ENCODE measurements around the gene GAK.

The GAK gene

DNA sequence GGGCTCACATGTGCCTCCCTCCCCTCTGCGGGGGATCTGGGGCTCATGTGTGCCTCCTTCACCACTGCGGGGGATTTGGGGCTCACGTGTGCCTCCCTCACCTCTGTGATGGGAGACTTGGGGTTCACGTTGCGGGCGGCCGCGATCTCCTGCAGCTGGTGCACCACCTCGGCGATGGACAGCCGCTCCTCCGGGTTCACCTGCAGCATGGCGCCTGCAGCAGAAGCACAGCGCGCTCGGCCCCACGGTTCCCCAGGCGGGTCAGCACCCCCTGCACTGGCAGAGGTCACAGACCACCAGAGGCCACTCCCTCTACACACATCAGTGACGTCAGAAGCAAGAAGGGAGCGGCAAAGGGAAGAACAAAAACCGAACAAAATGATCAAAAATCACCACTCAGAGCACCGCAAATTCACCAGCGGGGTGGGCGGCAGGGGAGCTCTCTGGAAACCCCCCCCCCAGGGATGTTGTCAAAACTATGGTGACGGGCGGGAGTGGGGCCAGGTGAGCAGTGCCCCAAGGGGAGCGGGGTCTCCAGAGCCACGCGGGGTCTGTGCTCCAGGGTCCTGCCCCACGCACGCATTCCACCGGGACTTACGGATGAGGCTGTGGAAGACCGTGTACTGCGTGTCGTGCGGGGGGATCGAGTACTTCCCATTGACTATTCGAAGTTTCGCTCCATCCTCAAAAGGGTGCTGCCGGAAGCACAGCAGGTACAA is 38.7 kb downstream of the GAK start:
- no peak overlapping the region for H3K4me3 Mint-ChIP-seq
- no peaks in the 10 kb centered on the region for H3K27me3 Mint-ChIP-seq
- H3K27ac Mint-ChIP-seq, result peak overlapping the region; percentile 28
- ATAC-seq (ENCODE audit: low read depth) (no peak), DNase-seq (ENCODE audit: low spot score in 2 of 2) (no peak)
- H3K36me3 Mint-ChIP-seq, result peaks cover 14% of the 10 kb centered on the region
- no peaks in the 10 kb centered on the region for H3K4me1 Mint-ChIP-seq
- H3K9me3 Mint-ChIP-seq, result no peaks in the 10 kb centered on the region

GRCh38 chr4:892780-893179 is 39.3 kb downstream of the GAK start:
- H3K9me3 Mint-ChIP-seq, result no peaks in the 10 kb centered on the region
- no peak overlapping the region for H3K27ac Mint-ChIP-seq
- DNase-seq (ENCODE audit: low spot score in 2 of 2), result no peak
- no peaks in the 10 kb centered on the region for H3K27me3 Mint-ChIP-seq
- H3K4me1 Mint-ChIP-seq, result no peaks in the 10 kb centered on the region
- no peak for ATAC-seq (ENCODE audit: low read depth)
- no peak overlapping the region for H3K4me3 Mint-ChIP-seq
- peaks cover 17% of the 10 kb centered on the region for H3K36me3 Mint-ChIP-seq

GRCh38 chr4:891747-892146 is 40.4 kb downstream of the GAK start:
- H3K36me3 Mint-ChIP-seq, result peaks cover 18% of the 10 kb centered on the region
- no peak overlapping the region for H3K4me3 Mint-ChIP-seq
- peaks cover 2% of the 10 kb centered on the region for H3K9me3 Mint-ChIP-seq
- ATAC-seq (ENCODE audit: low read depth) (no peak), DNase-seq (ENCODE audit: low spot score in 2 of 2) (no peak)
- H3K4me1 Mint-ChIP-seq, result peaks cover 3% of the 10 kb centered on the region
- H3K27me3 Mint-ChIP-seq, result no peaks in the 10 kb centered on the region
- no peak overlapping the region for H3K27ac Mint-ChIP-seq

DNA sequence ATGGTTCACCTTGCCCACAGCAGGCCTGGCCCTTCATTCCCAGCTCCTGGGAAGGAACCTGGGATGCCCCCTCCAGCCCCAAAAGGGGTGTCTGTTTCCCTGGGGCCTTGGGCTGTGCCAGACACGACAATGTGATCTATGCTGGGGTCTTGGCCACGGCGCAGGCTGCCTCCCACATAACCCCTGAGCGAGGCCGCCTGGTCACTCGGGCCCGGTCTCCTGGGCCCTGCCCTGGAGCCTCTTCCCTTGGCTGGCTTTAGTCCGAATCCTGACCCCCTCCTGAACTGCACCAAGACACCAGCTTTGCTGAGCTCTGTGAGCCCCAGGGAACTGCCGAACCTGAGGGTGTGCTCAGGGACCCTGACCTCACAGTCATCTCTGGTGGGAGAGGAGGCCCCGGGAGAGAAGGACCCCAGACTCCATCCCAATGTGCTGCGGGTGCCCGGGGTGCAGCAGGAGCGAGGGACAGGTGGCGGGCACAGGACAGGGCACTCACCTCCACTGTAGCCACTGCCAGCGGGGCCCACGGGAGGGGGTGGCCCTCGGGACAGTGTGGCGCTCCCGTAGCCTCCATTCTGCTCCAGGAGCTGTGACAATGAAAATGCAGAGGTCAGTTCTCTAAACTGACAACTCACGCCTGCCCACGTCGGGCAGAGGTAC is 42.0 kb downstream of the GAK start:
- Mint-ChIP-seq H3K36me3 (peaks cover 13% of the 10 kb centered on the region), H3K4me1 (peaks cover 3% of the 10 kb centered on the region), H3K4me3 (no peak overlapping the region), H3K27ac (no peak overlapping the region), H3K27me3 (no peaks in the 10 kb centered on the region), H3K9me3 (peaks cover 2% of the 10 kb centered on the region)
- ATAC-seq (ENCODE audit: low read depth) (no peak), DNase-seq (ENCODE audit: low spot score in 2 of 2) (no peak)

DNA sequence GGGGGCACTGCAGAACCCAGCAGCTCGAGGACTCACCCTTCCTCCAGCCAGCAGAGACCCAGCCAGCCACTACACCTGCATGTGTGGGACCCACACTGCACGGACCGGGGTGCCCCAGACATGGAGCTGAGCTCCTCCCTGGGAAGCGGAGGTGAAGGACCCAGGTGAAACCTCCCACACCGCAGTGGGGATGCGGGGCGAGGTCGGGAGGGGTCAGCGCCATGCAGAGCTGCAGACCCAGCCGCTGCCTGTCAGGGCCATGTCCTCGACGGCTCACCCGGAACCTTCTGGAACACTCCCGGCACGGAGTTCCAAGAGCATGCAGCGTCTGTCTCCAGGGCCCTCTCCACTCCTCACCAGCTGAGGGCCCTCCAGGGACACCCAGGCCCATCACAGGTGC is 42.6 kb downstream of the GAK start:
- Mint-ChIP-seq H3K36me3 (peaks cover 13% of the 10 kb centered on the region), H3K4me3 (no peak overlapping the region), H3K27ac (no peak overlapping the region), H3K27me3 (no peaks in the 10 kb centered on the region), H3K4me1 (peaks cover 3% of the 10 kb centered on the region), H3K9me3 (peaks cover 2% of the 10 kb centered on the region)
- ATAC-seq (ENCODE audit: low read depth) (no peak), DNase-seq (ENCODE audit: low spot score in 2 of 2) (no peak)

- Mint-ChIP-seq H3K4me1 (peaks cover 3% of the 10 kb centered on the region), H3K4me3 (no peak overlapping the region), H3K9me3 (peaks cover 2% of the 10 kb centered on the region), H3K36me3 (peaks cover 14% of the 10 kb centered on the region), H3K27me3 (no peaks in the 10 kb centered on the region), H3K27ac (no peak overlapping the region)
- ATAC-seq (ENCODE audit: low read depth) (no peak), DNase-seq (ENCODE audit: low spot score in 2 of 2) (no peak)
Observed at GRCh38 chr4:888029-888428, 44.1 kb downstream of the GAK start.

GRCh38 chr4:887034-887763 is 44.9 kb downstream of the GAK start:
- no peaks in the 10 kb centered on the region for H3K27me3 Mint-ChIP-seq
- H3K4me3 Mint-ChIP-seq, result no peak overlapping the region
- peaks cover 3% of the 10 kb centered on the region for H3K4me1 Mint-ChIP-seq
- peaks cover 14% of the 10 kb centered on the region for H3K36me3 Mint-ChIP-seq
- H3K27ac Mint-ChIP-seq, result no peak overlapping the region
- DNase-seq (ENCODE audit: low spot score in 2 of 2) (no peak), ATAC-seq (ENCODE audit: low read depth) (no peak)
- peaks cover 2% of the 10 kb centered on the region for H3K9me3 Mint-ChIP-seq

- DNase-seq (ENCODE audit: low spot score in 2 of 2), result no peak
- Mint-ChIP-seq H3K4me3 (no peak overlapping the region), H3K27ac (no peak overlapping the region), H3K27me3 (no peaks in the 10 kb centered on the region), H3K9me3 (peaks cover 2% of the 10 kb centered on the region), H3K4me1 (peaks cover 3% of the 10 kb centered on the region), H3K36me3 (peaks cover 14% of the 10 kb centered on the region)
- ATAC-seq (ENCODE audit: low read depth), result no peak
Observed at GRCh38 chr4:886244-886643, 45.9 kb downstream of the GAK start.

GRCh38 chr4:885353-885752 is 46.8 kb downstream of the GAK start:
- Mint-ChIP-seq H3K27ac (no peak overlapping the region), H3K27me3 (no peaks in the 10 kb centered on the region), H3K9me3 (peaks cover 2% of the 10 kb centered on the region), H3K4me1 (peaks cover 3% of the 10 kb centered on the region), H3K36me3 (peaks cover 14% of the 10 kb centered on the region), H3K4me3 (no peak overlapping the region)
- ATAC-seq (ENCODE audit: low read depth) (no peak), DNase-seq (ENCODE audit: low spot score in 2 of 2) (no peak)

DNA sequence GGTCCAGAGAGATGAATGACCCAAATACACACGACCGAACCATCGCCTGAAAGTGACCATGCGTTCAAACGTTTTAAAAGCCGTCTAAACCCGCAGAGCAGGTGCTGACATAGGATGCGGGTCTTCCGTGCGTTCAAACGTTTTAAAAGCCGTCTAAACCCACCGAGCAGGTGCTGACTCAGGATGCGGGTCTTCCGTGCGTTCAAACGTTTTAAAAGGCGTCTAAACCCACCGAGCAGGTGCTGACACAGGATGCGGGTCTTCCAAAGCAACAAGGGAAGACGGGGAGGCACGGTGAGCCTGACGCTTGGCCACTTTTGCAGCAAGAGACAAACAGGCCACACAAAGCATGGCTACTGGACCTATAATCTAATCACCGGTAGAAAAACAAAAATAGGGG is 47.2 kb downstream of the GAK start:
- H3K9me3 Mint-ChIP-seq, result peaks cover 2% of the 10 kb centered on the region
- ATAC-seq (ENCODE audit: low read depth) (no peak), DNase-seq (ENCODE audit: low spot score in 2 of 2) (no peak)
- H3K27me3 Mint-ChIP-seq, result no peaks in the 10 kb centered on the region
- H3K36me3 Mint-ChIP-seq, result peaks cover 14% of the 10 kb centered on the region
- no peak overlapping the region for H3K27ac Mint-ChIP-seq
- peaks cover 6% of the 10 kb centered on the region for H3K4me1 Mint-ChIP-seq
- H3K4me3 Mint-ChIP-seq, result no peak overlapping the region

DNA sequence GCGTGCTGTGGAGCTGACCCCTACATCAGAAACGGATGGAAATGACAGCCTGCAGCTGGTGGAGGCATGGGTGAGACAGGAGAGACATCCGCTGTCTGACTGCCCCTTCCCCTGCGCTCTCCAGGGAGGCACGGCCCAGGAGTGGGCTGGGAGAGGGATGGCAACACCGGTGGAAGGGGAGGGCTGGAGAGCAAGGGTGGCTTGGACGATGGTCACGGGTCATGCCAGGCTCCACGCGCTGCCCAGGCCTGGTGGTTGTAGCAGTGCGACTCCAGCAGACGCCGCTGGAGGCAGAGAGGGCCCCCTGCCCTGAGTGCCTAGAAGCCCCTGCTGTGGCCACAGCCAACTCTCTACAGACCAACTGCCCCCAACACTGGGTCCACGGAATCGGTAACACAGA is 47.9 kb downstream of the GAK start:
- Mint-ChIP-seq H3K4me3 (no peak overlapping the region), H3K27me3 (no peaks in the 10 kb centered on the region), H3K36me3 (peaks cover 17% of the 10 kb centered on the region), H3K9me3 (peaks cover 2% of the 10 kb centered on the region), H3K4me1 (peaks cover 7% of the 10 kb centered on the region), H3K27ac (peak overlapping the region; percentile 68)
- DNase-seq (ENCODE audit: low spot score in 2 of 2) (no peak), ATAC-seq (ENCODE audit: low read depth) (no peak)

DNA sequence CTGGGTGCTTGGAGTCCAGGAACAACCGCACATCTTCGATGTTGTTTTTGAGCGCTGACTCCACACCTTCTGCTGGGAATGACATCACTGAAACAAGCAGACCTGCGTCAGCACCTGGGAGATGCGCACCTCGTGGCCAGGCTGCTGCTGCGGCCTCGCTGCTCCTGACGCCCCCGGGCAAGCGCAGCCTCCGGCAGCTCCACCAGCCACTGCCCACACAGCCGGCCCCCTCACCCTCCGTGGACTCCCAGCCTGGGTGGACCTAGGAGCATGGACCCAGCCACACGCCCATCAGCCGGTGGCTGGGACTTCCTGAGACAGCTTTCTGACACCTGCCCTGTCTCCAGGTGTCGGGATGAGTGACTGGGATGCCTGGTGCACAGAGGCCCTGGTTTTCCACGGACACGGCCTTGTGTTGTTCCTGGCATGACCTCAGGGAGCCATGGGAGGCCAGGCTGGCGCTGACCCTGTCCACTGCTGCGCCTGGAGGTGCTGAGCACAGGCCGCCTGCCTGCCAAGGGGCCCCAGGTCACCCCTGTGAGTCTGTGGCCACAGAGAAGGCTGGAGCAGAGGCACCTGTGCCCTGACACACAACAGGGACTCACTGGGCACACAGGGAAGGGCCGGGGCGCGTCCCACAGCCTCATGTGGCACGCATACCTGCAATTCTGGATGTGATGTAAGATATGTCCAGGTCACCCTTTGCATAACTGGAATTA is 48.6 kb downstream of the GAK start:
- Mint-ChIP-seq H3K36me3 (peaks cover 19% of the 10 kb centered on the region), H3K4me3 (no peak overlapping the region), H3K27me3 (no peaks in the 10 kb centered on the region), H3K27ac (peak overlapping the region; percentile 68), H3K9me3 (peaks cover 2% of the 10 kb centered on the region), H3K4me1 (peaks cover 7% of the 10 kb centered on the region)
- DNase-seq (ENCODE audit: low spot score in 2 of 2) (no peak), ATAC-seq (ENCODE audit: low read depth) (no peak)

- Mint-ChIP-seq H3K27me3 (no peaks in the 10 kb centered on the region), H3K4me1 (peaks cover 7% of the 10 kb centered on the region), H3K9me3 (peaks cover 2% of the 10 kb centered on the region), H3K36me3 (peaks cover 15% of the 10 kb centered on the region), H3K4me3 (no peak overlapping the region), H3K27ac (no peak overlapping the region)
- ATAC-seq (ENCODE audit: low read depth) (no peak), DNase-seq (ENCODE audit: low spot score in 2 of 2) (no peak)
Observed at GRCh38 chr4:882646-883045, 49.5 kb downstream of the GAK start.

GRCh38 chr4:881709-882108 is 50.4 kb downstream of the GAK start:
- ATAC-seq (ENCODE audit: low read depth) (no peak), DNase-seq (ENCODE audit: low spot score in 2 of 2) (no peak)
- H3K27me3 Mint-ChIP-seq, result no peaks in the 10 kb centered on the region
- H3K27ac Mint-ChIP-seq, result no peak overlapping the region
- peaks cover 13% of the 10 kb centered on the region for H3K36me3 Mint-ChIP-seq
- no peaks in the 10 kb centered on the region for H3K9me3 Mint-ChIP-seq
- peaks cover 4% of the 10 kb centered on the region for H3K4me1 Mint-ChIP-seq
- H3K4me3 Mint-ChIP-seq, result no peak overlapping the region
